KMS-11 (cell line): ENCODE results near the gene MDH1.

Source experiments
- H2AFZ ChIP-seq: fragments of 200-600 bp; sonication (generic); 2 replicates; pipeline ENCODE4 v1.6.1; 2016; ENCODE audit warnings: antibody characterized with exemption, mixed run types, low read depth
- H3K27ac ChIP-seq: fragments of 200-600 bp; sonication (generic); 2 replicates; pipeline ENCODE4 v1.6.1; 2016; ENCODE audit warnings: mild to moderate bottlenecking, mixed run types
- H3K27me3 ChIP-seq: fragments of 200-600 bp; sonication (generic); 2 replicates; pipeline ENCODE4 v1.6.1; 2017; ENCODE audit warnings: mild to moderate bottlenecking, low read depth, mixed run types, moderate library complexity; ENCODE audit not compliant: insufficient read depth
- H3K36me3 ChIP-seq: fragments of 200-600 bp; sonication (generic); 2 replicates; pipeline ENCODE4 v1.6.1; 2017; ENCODE audit warnings: mild to moderate bottlenecking, mixed run types; ENCODE audit not compliant: insufficient read depth
- H3K4me1 ChIP-seq: fragments of 200-600 bp; sonication (generic); 2 replicates; pipeline ENCODE4 v1.6.1; 2016; ENCODE audit warnings: mild to moderate bottlenecking, low read depth, mixed run types; ENCODE audit not compliant: poor library complexity, severe bottlenecking
- H3K4me2 ChIP-seq: fragments of 200-600 bp; sonication (generic); 2 replicates; pipeline ENCODE4 v1.7.0; 2016; ENCODE audit warnings: mild to moderate bottlenecking, mixed run types
- H3K4me3 ChIP-seq: fragments of 200-600 bp; sonication (generic); IDR thresholded peaks from 2 replicates; pipeline ENCODE4 v1.6.1; 2017; ENCODE audit warnings: low read depth, low read length, mixed read lengths; ENCODE audit not compliant: insufficient read depth
- H3K79me2 ChIP-seq: fragments of 200-600 bp; sonication (generic); 2 replicates; pipeline ENCODE4 v1.6.1; 2016; ENCODE audit warnings: low read depth, mixed run types; ENCODE audit not compliant: insufficient read depth
- H3K9ac ChIP-seq: fragments of 200-600 bp; sonication (generic); 2 replicates; pipeline ENCODE4 v1.6.1; 2016; ENCODE audit warnings: mild to moderate bottlenecking, mixed run types
- H4K20me1 ChIP-seq: fragments of 200-600 bp; sonication (generic); 2 replicates; pipeline ENCODE4 v1.6.1; 2016; ENCODE audit warnings: mild to moderate bottlenecking, mixed run types; ENCODE audit not compliant: insufficient read depth
- CTCF ChIP-seq: fragments of 200-600 bp; sonication (generic); conservative IDR thresholded peaks from 2 replicates; pipeline ENCODE4 v1.6.1; 2017; ENCODE audit warnings: low read depth, mild to moderate bottlenecking, antibody characterized with exemption, low read length, moderate library complexity, mixed read lengths

Gene MDH1

DNA sequence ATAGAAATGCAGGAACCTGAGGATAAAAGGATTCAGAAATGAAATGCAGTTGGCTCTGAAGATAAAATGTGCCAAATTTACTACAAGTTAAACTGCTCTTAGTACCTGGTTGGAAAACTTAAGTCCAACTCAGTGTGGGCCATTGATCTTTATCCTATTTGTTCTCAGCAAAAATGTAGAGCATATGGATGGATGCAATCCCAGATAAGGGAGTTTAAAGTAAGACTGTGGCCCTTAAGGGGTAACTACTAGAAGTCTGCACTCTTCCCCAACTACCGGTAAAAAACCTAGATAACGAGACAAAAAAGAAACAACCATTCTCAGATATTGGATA, 63.9 kb downstream of the MDH1 start:
- Histone ChIP-seq H3K79me2 (no peaks in the 10 kb centered on the region), H3K36me3 (no peaks in the 10 kb centered on the region), H3K9ac (no peak overlapping the region), H2AFZ (no peak overlapping the region), H4K20me1 (no peaks in the 10 kb centered on the region), H3K27ac (no peak overlapping the region), H3K4me3 (no peak overlapping the region), H3K4me1 (no peaks in the 10 kb centered on the region), H3K27me3 (no peaks in the 10 kb centered on the region), H3K4me2 (no peak overlapping the region)
- TF ChIP-seq CTCF = no peak

- Histone ChIP-seq H3K27me3 (no peaks in the 10 kb centered on the region), H3K27ac (no peak overlapping the region), H3K36me3 (no peaks in the 10 kb centered on the region), H2AFZ (no peak overlapping the region), H3K4me3 (no peak overlapping the region), H3K79me2 (no peaks in the 10 kb centered on the region), H3K4me1 (no peaks in the 10 kb centered on the region), H4K20me1 (no peaks in the 10 kb centered on the region), H3K9ac (no peak overlapping the region), H3K4me2 (no peak overlapping the region)
- no peak for TF ChIP-seq CTCF
These were observed 66.2 kb downstream of the MDH1 start for GRCh38 chr2:63654959-63655358.
